ENCODE data around the gene JADE1. TPM values are rescaled to one million over a fixed set of nuclear protein-coding genes. Genes with fewer than 3 reads are reported as not detected.

The JADE1 gene
- total and polyA plus RNA-seq, 2 of the 13 experiments (the other 11 are each of a cell fraction or from before 2014, with no cell fraction given) = 5.4 to 19.3 TPM

DNA sequence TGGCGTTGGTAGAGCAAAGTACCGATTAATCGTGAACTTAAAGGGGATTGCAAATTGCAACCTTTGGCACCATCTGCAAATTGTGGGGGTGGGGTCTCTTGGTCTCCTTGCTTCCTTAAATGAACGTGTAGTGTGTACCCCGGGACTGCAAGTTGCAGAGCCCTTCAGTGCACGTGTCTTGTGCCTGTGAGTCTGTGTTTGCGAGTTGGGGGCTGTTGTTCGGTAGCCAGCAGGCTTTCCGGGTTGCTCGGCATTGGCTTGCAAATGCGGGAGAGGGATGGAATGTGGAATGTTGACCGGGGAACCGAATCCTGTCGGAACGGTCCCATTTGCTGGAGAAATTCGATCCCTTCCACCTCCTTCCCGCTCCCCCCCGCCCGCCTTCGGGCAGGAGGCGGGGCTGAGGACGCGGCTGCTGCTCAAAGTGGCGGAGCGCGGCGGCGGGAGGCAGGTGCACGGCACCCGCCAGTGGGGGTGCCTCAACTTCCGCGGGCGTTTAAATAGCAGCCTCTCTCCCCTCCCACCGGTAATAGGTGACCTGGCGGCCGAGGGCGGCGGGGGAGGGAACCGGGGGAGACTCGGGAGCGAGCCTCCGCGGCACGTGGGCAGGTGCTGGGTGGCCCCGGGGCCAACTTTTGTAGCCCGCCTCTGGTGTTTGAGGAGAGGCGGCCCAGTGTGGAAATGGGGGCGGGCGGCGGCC is 1.5 kb downstream of the JADE1 start (continued):
- TF ChIP-seq ZNF230 (CRISPR knock-in tag; IDR thresholded peaks at IDR 0.05) (no peak), FOXA3 (CRISPR knock-in tag; IDR thresholded peaks at IDR 0.05) (peak; percentile 38; the same call in 1 of the 2 replicates), ZBTB26 (CRISPR knock-in tag; IDR thresholded peaks at IDR 0.05; ENCODE audit: borderline replicate concordance) (0 out of 2 replicates have a peak, but pooled peaks have one; percentile 52), IRF1 (CRISPR knock-in tag; IDR thresholded peaks at IDR 0.05; ENCODE audit: low read depth) (no peak), ZFX (CRISPR knock-in tag; IDR thresholded peaks at IDR 0.05; ENCODE audit: low read depth) (no peak; the same call in 1 of the 2 replicates), TMF1 (CRISPR knock-in tag; IDR thresholded peaks at IDR 0.05; ENCODE audit: low read depth) (no peak), KAT7 (CRISPR knock-in tag; IDR thresholded peaks at IDR 0.05; ENCODE audit: borderline replicate concordance) (no peak; the same call in 1 of the 2 replicates), JUND (CRISPR knock-in tag; IDR thresholded peaks at IDR 0.05) (no peak), IKZF1 (IDR thresholded peaks at IDR 0.05) (no peak), WIZ (CRISPR knock-in tag; IDR thresholded peaks at IDR 0.05) (no peak), NFE2L2 (IDR thresholded peaks at IDR 0.05; ENCODE audit: low read length) (no peak), NR3C1 (CRISPR knock-in tag; IDR thresholded peaks at IDR 0.05) (no peak), HES4 (CRISPR knock-in tag; IDR thresholded peaks at IDR 0.05; ENCODE audit: borderline replicate concordance) (no peak), SNAPC4 (CRISPR knock-in tag; IDR thresholded peaks at IDR 0.05) (no peak; the same call in 1 of the 2 replicates), ZNF572 (CRISPR knock-in tag; IDR thresholded peaks at IDR 0.05) (no peak), ZNF672 (CRISPR knock-in tag; IDR thresholded peaks at IDR 0.05) (no peak)
- TF ChIP-seq, protein P1, sequence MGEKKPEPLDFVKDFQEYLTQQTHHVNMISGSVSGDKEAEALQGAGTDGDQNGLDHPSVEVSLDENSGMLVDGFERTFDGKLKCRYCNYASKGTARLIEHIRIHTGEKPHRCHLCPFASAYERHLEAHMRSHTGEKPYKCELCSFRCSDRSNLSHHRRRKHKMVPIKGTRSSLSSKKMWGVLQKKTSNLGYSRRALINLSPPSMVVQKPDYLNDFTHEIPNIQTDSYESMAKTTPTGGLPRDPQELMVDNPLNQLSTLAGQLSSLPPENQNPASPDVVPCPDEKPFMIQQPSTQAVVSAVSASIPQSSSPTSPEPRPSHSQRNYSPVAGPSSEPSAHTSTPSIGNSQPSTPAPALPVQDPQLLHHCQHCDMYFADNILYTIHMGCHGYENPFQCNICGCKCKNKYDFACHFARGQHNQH (CRISPR knock-in tag; IDR thresholded peaks at IDR 0.05) = peak; percentile 77; the same call in 1 of the 2 replicates
- TF ChIP-seq, protein P2, sequence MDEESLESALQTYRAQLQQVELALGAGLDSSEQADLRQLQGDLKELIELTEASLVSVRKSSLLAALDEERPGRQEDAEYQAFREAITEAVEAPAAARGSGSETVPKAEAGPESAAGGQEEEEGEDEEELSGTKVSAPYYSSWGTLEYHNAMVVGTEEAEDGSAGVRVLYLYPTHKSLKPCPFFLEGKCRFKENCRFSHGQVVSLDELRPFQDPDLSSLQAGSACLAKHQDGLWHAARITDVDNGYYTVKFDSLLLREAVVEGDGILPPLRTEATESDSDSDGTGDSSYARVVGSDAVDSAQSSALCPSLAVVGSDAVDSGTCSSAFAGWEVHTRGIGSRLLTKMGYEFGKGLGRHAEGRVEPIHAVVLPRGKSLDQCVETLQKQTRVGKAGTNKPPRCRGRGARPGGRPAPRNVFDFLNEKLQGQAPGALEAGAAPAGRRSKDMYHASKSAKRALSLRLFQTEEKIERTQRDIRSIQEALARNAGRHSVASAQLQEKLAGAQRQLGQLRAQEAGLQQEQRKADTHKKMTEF (CRISPR knock-in tag; IDR thresholded peaks at IDR 0.05) = peak; percentile 84; the same call in 1 of the 2 replicates
